ENCODE results near the gene TANGO2. TPM values are rescaled to one million over a fixed set of nuclear protein-coding genes. Genes with fewer than 3 reads are reported as not detected.
A peak's percentile ranks its signal among the peaks of the same experiment; 100 is the strongest.

Gene TANGO2
- total RNA-seq, 2 donors from 2014 or later, result 10.5 to 19.7 TPM

DNA sequence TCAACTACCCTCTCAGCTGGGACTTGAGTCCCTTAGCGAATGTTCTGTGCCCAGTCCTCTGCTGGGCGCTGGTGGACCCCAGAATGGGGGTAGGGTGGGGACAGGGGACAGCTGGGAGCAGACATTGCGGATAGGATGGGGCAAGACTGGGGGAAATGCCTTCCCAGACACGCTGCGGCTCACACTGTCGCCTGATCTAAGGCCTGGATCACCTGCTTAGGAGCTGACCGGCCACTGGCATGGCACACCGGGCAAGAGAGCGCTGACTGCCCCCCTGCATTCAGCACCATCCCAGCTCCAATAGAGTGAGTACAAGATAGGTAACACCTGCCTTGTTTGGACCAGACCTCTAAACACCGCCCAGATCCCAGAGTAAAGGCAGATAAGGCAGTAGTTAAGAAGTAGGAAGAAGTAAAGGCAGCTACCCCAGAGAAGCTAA, 5.7 kb upstream of the TANGO2 start:
- H3K27me3 ChIP-seq, result no peaks in the 10 kb centered on the region
- no peak overlapping the region for H3K4me3 ChIP-seq
- H3K27ac ChIP-seq, result no peak overlapping the region
- peaks cover 23% of the 10 kb centered on the region for H3K4me1 ChIP-seq
- 54 to 67% methylated on average over 9 of the region's 10 CpGs for WGBS, 2 donors
- TF ChIP-seq, protein P1, sequence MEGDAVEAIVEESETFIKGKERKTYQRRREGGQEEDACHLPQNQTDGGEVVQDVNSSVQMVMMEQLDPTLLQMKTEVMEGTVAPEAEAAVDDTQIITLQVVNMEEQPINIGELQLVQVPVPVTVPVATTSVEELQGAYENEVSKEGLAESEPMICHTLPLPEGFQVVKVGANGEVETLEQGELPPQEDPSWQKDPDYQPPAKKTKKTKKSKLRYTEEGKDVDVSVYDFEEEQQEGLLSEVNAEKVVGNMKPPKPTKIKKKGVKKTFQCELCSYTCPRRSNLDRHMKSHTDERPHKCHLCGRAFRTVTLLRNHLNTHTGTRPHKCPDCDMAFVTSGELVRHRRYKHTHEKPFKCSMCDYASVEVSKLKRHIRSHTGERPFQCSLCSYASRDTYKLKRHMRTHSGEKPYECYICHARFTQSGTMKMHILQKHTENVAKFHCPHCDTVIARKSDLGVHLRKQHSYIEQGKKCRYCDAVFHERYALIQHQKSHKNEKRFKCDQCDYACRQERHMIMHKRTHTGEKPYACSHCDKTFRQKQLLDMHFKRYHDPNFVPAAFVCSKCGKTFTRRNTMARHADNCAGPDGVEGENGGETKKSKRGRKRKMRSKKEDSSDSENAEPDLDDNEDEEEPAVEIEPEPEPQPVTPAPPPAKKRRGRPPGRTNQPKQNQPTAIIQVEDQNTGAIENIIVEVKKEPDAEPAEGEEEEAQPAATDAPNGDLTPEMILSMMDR (IDR thresholded peaks at IDR 0.05), result no peak
- no peak for TF ChIP-seq POLR2A (IDR thresholded peaks at IDR 0.05)
- ATAC-seq, result no peak
- no peaks in the 10 kb centered on the region for H3K9me3 ChIP-seq
- H3K36me3 ChIP-seq (replicated peaks in 1 of 2; ENCODE audit: insufficient read depth in 1 of 2, low read depth in 2 of 2), result no peaks in the 10 kb centered on the region
- intact Hi-C loops (cut with DNase I), result no loop called here
- no peak for DNase-seq

DNA sequence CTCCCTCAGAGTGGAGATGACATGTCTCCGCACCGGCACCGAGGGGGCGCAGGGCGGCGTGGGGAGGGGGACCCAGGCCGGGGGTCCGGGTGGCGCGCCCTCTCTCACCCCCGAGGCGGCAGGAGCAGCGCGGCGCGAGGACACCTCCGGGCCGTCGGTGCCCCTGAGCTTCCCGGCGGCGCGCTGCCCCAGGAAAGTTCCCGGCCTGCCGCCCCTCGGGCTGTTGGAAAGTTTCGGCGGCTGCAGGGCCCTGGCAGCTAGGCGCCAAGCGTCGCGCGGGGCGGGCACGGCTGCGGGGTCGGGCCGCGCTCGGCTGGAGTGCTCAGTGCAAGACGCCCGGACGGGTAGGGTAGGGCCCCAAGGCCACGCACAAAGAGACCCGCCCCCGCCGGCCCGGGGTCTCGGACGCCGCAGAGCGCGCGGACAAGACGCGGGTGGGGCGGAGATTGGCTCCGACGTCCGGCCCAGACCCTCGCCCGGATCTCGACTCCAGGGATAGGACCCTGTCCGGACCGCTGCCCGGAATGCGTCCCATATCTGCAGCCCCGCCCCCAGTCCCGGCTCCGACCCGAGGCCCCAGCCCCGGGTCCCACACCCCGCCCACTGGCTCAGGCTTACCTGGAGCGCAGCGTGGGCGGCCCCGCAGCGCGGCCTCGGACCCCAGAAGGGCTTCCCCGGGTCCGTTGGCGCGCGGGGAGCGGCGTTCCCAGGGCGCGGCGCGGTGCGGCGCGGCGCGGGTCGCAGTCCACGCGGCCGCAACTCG, 4.8 kb upstream of the TANGO2 start:
- no peak for TF ChIP-seq POLR2A (IDR thresholded peaks at IDR 0.05)
- TF ChIP-seq, protein P1 (IDR thresholded peaks at IDR 0.05), result no peak
- Histone ChIP-seq H3K27ac (peak overlapping the region in 2 of 4 donors; percentile 28 to 39), H3K9me3 (no peaks in the 10 kb centered on the region), H3K27me3 (no peaks in the 10 kb centered on the region), H3K36me3 (replicated peaks in 1 of 2; ENCODE audit: insufficient read depth in 1 of 2, low read depth in 2 of 2) (no peaks in the 10 kb centered on the region), H3K4me1 (peaks cover 27% of the 10 kb centered on the region), H3K4me3 (peak overlapping the region; percentile 6 to 67)
- intact Hi-C loops (cut with DNase I), result no loop called here
- DNase-seq, result peak in 3 of 4 donors; percentile 36 to 57 (median 55)
- ATAC-seq, result peak; percentile 9
- 0% methylated on average over 5 to 72 of the region's 101 CpGs for WGBS, 2 donors

DNA sequence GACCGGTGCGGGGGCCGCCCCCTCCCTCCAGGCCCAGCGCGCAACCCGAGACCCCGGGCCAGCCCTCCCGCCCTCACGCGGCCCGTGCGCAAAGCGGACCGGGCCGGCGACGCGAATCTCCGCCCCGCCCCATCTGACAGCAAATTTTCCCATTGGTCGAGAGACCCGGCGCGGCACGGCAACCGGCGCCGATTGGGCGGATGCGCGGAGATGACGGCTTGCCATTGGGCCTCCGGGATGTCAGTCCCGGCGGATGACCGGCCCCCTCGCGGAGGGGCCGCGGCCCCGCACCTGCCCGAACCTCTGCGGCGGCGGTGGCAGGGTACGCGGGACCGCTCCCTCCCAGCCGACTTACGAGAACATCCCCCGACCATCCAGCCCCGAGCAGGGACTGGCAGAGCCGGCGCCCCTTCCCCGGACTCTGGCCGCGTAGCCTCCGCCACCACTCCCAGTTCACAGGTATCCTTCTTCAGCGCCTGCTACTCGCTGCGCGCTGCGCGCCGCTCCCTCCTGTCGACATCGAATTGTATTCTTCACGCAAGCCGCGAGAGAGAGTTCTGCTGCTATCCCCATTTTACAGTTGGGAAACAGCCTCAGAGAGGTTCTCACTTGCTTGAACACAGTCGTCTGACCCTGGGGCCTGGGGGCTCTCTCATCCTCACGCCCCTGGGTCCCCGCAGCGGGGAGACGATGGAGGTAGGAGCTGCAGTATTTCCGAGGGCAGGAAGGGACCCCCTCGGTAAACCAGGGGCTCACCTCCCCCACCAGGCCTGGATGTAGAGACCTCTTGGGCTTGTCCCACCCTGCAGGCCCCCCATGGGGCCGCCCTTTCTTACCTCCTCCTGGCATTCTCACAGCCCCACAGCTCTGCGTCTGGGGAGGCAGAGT, 3.9 kb upstream of the TANGO2 start, which contains the start of gene ARVCF:
TSS of gene ARVCF (minus strand) at position 90 of the 888 bp plus-strand sequence. CDS start 26,029 bp downstream, outside the sequence.
- DNase-seq, result peak; percentile 91 to 95 (median 93)
- H3K27ac ChIP-seq, result peak within 1 kb of the TSS in 2 of 4 donors; percentile 31 to 39
- intact Hi-C loops (cut with DNase I), result no loop called here

DNA sequence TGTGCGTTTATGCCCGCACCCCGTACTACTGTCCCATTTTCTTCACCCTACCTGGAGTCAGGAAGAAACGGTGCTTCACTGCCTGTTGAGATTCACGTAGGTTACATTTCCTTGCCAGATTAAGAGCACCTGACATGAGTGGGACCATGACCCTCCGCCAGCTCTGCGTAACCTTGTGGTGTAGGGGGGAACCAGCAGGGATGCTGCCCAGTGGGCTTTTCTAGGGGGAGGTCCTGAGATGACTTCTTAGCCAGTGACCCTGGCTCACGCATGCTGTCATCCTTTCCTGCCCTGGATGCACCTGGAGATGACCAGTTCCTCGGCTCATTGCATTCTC, 3.3 kb upstream of the TANGO2 start:
- DNase-seq (no peak), ATAC-seq (no peak)
- TF ChIP-seq POLR2A (IDR thresholded peaks at IDR 0.05), result no peak
- H3K9me3 ChIP-seq, result no peaks in the 10 kb centered on the region
- 46 to 48% methylated on average over 9 of the region's 9 CpGs for WGBS, 2 donors
- intact Hi-C loops (cut with DNase I), result no loop called here
- H3K4me3 ChIP-seq, result no peak overlapping the region
- no peaks in the 10 kb centered on the region for H3K36me3 ChIP-seq (replicated peaks in 1 of 2; ENCODE audit: insufficient read depth in 1 of 2, low read depth in 2 of 2)
- H3K27me3 ChIP-seq, result no peaks in the 10 kb centered on the region
- no peak overlapping the region for H3K27ac ChIP-seq
- peaks cover 40% of the 10 kb centered on the region for H3K4me1 ChIP-seq

More for the DNA sequence above, 3.9 kb upstream of the TANGO2 start, which contains the start of gene ARVCF:
- TF ChIP-seq, protein P1 (IDR thresholded peaks at IDR 0.05), result peak in 4 of 7 experiments; percentile 32 to 49 (median 43)
- TF ChIP-seq POLR2A (IDR thresholded peaks at IDR 0.05), result peak in 2 of 3 donors; percentile 35 to 46
- H3K27me3 ChIP-seq, result no peaks in the 10 kb centered on the region
- peaks cover 34% of the 10 kb centered on the region for H3K4me1 ChIP-seq
- H3K36me3 ChIP-seq (replicated peaks in 1 of 2; ENCODE audit: insufficient read depth in 1 of 2, low read depth in 2 of 2), result no peaks in the 10 kb centered on the region
- 2 to 6% methylated on average over 14 to 61 of the region's 79 CpGs for WGBS, 2 donors
- H3K9me3 ChIP-seq, result no peaks in the 10 kb centered on the region
- ATAC-seq, result peak; percentile 82
- peak within 1 kb of the TSS; percentile 6 to 67 for H3K4me3 ChIP-seq

DNA sequence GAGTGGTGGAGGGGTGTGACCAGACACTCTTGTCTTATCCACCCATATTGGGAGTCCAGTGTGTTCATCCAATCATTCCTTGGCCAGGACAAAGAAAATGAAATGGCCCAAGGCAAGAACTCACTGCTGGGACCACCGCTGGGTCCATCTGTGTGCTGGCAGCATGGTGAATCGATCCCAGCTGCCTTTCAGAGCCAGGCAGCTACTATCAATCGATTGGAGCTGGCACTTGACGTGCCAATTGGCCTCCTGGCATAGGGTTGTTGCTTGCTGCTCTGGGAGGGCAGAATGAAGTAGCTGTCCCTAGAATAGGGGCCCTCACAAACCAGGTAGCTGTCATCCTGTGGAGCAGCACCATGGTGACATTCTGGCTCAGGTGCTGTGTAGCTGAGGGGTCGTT, 2.9 kb upstream of the TANGO2 start:
- H3K9me3 ChIP-seq, result no peaks in the 10 kb centered on the region
- ATAC-seq (no peak), DNase-seq (no peak)
- TF ChIP-seq, protein P1 (IDR thresholded peaks at IDR 0.05), result no peak
- no peak for TF ChIP-seq POLR2A (IDR thresholded peaks at IDR 0.05)
- no peak overlapping the region for H3K4me3 ChIP-seq
- WGBS, 2 donors, result 77 to 82% methylated on average over 4 to 5 of the region's 5 CpGs
- no peak overlapping the region for H3K27ac ChIP-seq
- peaks cover 44% of the 10 kb centered on the region for H3K4me1 ChIP-seq
- H3K27me3 ChIP-seq, result no peaks in the 10 kb centered on the region
- H3K36me3 ChIP-seq (replicated peaks in 1 of 2; ENCODE audit: insufficient read depth in 1 of 2, low read depth in 2 of 2), result no peaks in the 10 kb centered on the region
- intact Hi-C loops (cut with DNase I), result no loop called here

Data from body of pancreas (tissue), 4 donors.